Measurements from ENCODE around the gene CXCR3.

Gene CXCR3

DNA sequence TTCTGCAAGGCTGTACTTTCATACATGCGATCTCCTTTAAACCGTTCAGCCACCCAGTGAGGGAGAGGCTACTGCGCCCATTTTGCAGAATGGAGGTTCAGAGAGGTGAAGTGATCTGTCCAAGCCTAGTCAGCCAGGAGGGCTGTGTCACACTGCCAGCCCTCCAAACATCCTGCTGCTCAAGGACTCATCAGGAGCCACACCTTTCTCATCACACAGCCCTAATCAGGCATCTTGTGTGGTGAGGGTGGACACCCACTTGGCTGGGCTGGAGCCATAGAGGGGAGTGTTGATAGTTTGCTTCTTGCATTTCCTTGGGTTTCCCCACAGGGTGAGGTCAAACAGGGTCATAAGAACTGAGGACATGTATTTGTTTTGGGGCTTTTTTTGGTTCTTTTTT, 5.4 kb upstream of the CXCR3 start:
- H3K4me1 ChIP-seq (ENCODE audit: control insufficient read depth, low read length), result peaks cover 18% of the 10 kb centered on the region
- no peak overlapping the region for H3K4me3 ChIP-seq (ENCODE audit: low read length)
- H3F3A ChIP-seq (ENCODE audit: control insufficient read depth, insufficient read depth), result no peaks in the 10 kb centered on the region
- no peak overlapping the region for H3K4me2 ChIP-seq (ENCODE audit: low read length)
- no peaks in the 10 kb centered on the region for H3K27me3 ChIP-seq (ENCODE audit: control insufficient read depth, low read length)
- no peaks in the 10 kb centered on the region for H3K9me3 ChIP-seq (ENCODE audit: control insufficient read depth, insufficient read depth, low read length)
- no peaks in the 10 kb centered on the region for H4K20me1 ChIP-seq (ENCODE audit: control insufficient read depth, insufficient read depth, low read depth, low read length)
- no peaks in the 10 kb centered on the region for H3K36me3 ChIP-seq (ENCODE audit: control insufficient read depth, low read length)
- no peaks in the 10 kb centered on the region for H3K79me2 ChIP-seq (ENCODE audit: control insufficient read depth, low read length)
- H3K27ac ChIP-seq (ENCODE audit: low read depth, low read length), result no peak overlapping the region
- no peaks in the 10 kb centered on the region for H3K9me2 ChIP-seq (replicated peaks; ENCODE audit: control insufficient read depth, low read length)
- TF ChIP-seq, protein P1, sequence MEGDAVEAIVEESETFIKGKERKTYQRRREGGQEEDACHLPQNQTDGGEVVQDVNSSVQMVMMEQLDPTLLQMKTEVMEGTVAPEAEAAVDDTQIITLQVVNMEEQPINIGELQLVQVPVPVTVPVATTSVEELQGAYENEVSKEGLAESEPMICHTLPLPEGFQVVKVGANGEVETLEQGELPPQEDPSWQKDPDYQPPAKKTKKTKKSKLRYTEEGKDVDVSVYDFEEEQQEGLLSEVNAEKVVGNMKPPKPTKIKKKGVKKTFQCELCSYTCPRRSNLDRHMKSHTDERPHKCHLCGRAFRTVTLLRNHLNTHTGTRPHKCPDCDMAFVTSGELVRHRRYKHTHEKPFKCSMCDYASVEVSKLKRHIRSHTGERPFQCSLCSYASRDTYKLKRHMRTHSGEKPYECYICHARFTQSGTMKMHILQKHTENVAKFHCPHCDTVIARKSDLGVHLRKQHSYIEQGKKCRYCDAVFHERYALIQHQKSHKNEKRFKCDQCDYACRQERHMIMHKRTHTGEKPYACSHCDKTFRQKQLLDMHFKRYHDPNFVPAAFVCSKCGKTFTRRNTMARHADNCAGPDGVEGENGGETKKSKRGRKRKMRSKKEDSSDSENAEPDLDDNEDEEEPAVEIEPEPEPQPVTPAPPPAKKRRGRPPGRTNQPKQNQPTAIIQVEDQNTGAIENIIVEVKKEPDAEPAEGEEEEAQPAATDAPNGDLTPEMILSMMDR (IDR thresholded peaks at IDR 0.05; ENCODE audit: low read depth, low read length, poor library complexity, severe bottlenecking), result no peak
- TF ChIP-seq EZH2phosphoT487 (IDR thresholded peaks at IDR 0.05; ENCODE audit: borderline replicate concordance, low read length), result no peak

DNA sequence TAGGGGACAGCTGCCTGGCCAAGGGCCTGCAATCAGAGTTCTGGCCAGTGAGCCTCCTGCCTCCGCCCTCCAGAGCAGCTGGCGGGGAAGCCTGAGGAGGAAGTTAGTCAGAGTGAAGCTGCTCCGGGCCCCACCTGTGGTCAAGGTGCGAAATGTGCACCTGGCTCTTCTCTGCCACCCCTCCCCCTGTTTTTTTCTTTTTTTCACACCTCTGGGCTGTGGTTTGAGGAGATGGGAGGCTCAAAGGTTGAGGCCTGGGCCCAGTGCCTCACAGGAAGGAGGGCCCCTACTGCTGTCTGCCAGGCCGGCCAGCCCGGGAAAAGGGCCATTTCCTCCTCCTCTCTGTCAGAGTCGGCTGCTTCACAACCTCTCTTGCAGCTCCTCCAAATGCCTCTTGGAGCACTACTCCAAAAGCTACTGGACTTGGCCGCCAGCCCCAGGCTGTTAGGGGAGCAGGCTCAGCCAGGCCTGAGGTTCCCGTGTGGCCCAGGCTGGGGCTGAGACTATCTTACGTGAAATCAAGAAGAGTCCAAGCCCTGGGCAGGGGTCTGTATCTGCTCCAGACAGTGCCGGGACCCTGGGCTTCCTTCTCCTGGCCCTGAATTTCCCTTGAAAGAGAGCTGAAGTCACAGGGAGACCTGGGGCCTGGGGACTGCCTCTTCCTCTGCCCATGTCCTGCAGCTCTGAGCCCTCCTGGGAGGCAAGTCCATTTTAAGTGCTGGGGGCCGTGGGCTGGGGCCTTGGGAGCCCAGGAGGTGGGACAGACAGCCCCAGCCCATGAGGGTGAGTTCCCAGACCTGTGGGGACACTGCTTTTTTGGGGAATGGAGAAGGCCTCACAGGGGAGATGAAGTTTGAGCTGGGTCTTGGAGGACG, 4.5 kb upstream of the CXCR3 start:
- H4K20me1 ChIP-seq (ENCODE audit: control insufficient read depth, insufficient read depth, low read depth, low read length), result no peaks in the 10 kb centered on the region
- H3K27ac ChIP-seq (ENCODE audit: low read depth, low read length), result no peak overlapping the region
- H3K4me1 ChIP-seq (ENCODE audit: control insufficient read depth, low read length), result peaks cover 18% of the 10 kb centered on the region
- H3F3A ChIP-seq (ENCODE audit: control insufficient read depth, insufficient read depth), result no peaks in the 10 kb centered on the region
- no peak overlapping the region for H3K4me3 ChIP-seq (ENCODE audit: low read length)
- no peak for TF ChIP-seq EZH2phosphoT487 (IDR thresholded peaks at IDR 0.05; ENCODE audit: borderline replicate concordance, low read length)
- TF ChIP-seq, protein P1 (IDR thresholded peaks at IDR 0.05; ENCODE audit: low read depth, low read length, poor library complexity, severe bottlenecking), result peak; percentile 12
- no peaks in the 10 kb centered on the region for H3K9me3 ChIP-seq (ENCODE audit: control insufficient read depth, insufficient read depth, low read length)
- no peaks in the 10 kb centered on the region for H3K27me3 ChIP-seq (ENCODE audit: control insufficient read depth, low read length)
- H3K36me3 ChIP-seq (ENCODE audit: control insufficient read depth, low read length), result no peaks in the 10 kb centered on the region
- peak overlapping the region; percentile 37 for H3K4me2 ChIP-seq (ENCODE audit: low read length)
- H3K9me2 ChIP-seq (replicated peaks; ENCODE audit: control insufficient read depth, low read length), result no peaks in the 10 kb centered on the region
- H3K79me2 ChIP-seq (ENCODE audit: control insufficient read depth, low read length), result no peaks in the 10 kb centered on the region

DNA sequence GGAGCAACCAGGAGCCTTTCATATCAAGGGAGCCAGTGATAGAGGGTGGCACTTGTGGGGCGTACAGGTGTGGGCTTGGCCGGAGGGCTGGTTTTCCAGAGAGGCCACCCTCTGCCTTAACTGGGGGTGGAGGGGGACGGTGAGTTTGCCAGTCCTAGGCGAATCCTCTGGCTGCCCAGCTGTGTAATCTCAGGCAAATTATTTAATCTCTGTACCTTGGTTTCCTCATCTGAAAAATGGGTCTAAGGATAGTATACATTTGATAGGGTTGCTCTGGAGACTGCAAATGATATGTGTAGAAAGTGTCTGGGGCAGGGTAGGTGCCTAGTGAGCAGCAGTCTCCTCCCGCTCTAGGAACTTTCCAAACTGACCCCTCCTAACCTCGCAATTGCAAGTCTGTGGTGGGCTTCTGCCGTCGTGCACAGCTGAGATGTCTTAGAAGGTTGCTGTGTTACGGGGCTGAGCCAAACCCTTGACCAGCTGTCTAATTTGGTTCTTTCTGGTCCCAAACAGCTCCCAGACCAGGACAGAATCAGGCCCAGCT, 3.8 kb upstream of the CXCR3 start:
- H3K4me1 ChIP-seq (ENCODE audit: control insufficient read depth, low read length), result peaks cover 18% of the 10 kb centered on the region
- H3K27ac ChIP-seq (ENCODE audit: low read depth, low read length), result no peak overlapping the region
- no peaks in the 10 kb centered on the region for H3K79me2 ChIP-seq (ENCODE audit: control insufficient read depth, low read length)
- H3K9me2 ChIP-seq (replicated peaks; ENCODE audit: control insufficient read depth, low read length), result no peaks in the 10 kb centered on the region
- no peak for TF ChIP-seq EZH2phosphoT487 (IDR thresholded peaks at IDR 0.05; ENCODE audit: borderline replicate concordance, low read length)
- TF ChIP-seq, protein P1 (IDR thresholded peaks at IDR 0.05; ENCODE audit: low read depth, low read length, poor library complexity, severe bottlenecking), result no peak
- no peaks in the 10 kb centered on the region for H3F3A ChIP-seq (ENCODE audit: control insufficient read depth, insufficient read depth)
- no peak overlapping the region; the same call in 1 of the 2 replicates for H3K4me2 ChIP-seq (ENCODE audit: low read length)
- H3K4me3 ChIP-seq (ENCODE audit: low read length), result no peak overlapping the region
- H3K27me3 ChIP-seq (ENCODE audit: control insufficient read depth, low read length), result no peaks in the 10 kb centered on the region
- no peaks in the 10 kb centered on the region for H4K20me1 ChIP-seq (ENCODE audit: control insufficient read depth, insufficient read depth, low read depth, low read length)
- no peaks in the 10 kb centered on the region for H3K9me3 ChIP-seq (ENCODE audit: control insufficient read depth, insufficient read depth, low read length)
- H3K36me3 ChIP-seq (ENCODE audit: control insufficient read depth, low read length), result no peaks in the 10 kb centered on the region
